Measurements from ENCODE around the gene CIC.

DNA sequence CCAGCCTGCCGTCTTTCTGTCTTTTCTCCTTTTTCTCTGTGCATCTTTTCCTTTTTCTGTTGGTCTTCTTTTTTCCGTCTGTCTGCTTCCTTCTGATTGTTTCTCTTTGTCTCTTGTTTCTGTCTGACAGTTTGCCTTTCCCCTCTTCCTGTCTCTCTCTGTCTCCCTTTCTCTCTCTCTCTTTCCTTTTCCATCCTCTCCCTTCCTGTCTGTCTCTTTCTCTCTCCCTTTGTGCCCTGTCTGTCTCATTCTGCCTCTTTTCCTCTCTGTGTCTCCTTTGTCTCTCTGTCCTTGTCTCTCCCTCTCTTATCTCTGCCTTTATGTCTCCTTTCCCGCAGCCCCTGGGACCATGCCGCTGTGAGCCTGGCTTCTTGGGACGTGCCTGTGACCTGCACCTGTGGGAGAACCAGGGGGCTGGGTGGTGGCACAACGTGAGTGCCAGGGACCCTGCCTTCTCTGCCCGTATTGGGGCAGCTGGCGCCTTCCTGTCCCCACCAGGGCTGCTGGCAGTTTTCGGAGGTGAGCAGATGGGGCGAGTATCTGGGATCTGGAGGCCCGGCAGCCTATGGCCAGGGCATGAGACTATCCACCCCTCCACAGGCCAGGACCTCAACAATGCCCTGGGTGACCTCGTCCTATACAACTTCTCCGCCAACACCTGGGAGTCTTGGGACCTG, 65.8 kb downstream of the CIC start:
- TF ChIP-seq, protein P1, sequence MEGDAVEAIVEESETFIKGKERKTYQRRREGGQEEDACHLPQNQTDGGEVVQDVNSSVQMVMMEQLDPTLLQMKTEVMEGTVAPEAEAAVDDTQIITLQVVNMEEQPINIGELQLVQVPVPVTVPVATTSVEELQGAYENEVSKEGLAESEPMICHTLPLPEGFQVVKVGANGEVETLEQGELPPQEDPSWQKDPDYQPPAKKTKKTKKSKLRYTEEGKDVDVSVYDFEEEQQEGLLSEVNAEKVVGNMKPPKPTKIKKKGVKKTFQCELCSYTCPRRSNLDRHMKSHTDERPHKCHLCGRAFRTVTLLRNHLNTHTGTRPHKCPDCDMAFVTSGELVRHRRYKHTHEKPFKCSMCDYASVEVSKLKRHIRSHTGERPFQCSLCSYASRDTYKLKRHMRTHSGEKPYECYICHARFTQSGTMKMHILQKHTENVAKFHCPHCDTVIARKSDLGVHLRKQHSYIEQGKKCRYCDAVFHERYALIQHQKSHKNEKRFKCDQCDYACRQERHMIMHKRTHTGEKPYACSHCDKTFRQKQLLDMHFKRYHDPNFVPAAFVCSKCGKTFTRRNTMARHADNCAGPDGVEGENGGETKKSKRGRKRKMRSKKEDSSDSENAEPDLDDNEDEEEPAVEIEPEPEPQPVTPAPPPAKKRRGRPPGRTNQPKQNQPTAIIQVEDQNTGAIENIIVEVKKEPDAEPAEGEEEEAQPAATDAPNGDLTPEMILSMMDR (IDR thresholded peaks at IDR 0.05), result no peak
- TF ChIP-seq POLR2AphosphoS5 (IDR thresholded peaks at IDR 0.05) (no peak), POLR2A (IDR thresholded peaks at IDR 0.05) (no peak)
